Activated CD4-positive, alpha-beta T cell treated with anti-CD3 and anti-CD28 coated beads for 24 hours (primary cell): ENCODE measurements around the gene TMEM88.
"Not testable (repeated sequence)": the region's sequence is repeated elsewhere in the genome, so short reads cannot be mapped to it uniquely, and the experiment has no call there.

Experiments used
- DNase-seq, 2 donors: peaks; one replicate each; pipeline ENCODE4 v3.0.0-alpha.2; 2020; ENCODE audit warnings: low read depth in 2 of 2

The TMEM88 gene

GRCh38 chr17:7856011-7856810, 1.3 kb downstream of the TMEM88 start:
- no peak for DNase-seq

GRCh38 chr17:7856811-7857712, 2.2 kb downstream of the TMEM88 start, which contains the start of gene NAA38:
TSS of gene NAA38 (minus strand) at chr17:7857559. CDS start at chr17:7857463, 96 bp downstream.
- DNase-seq, result peak; percentile 87 to 88

- DNase-seq, result peak; percentile 82
Observed at GRCh38 chr17:7857713-7858521, 3.1 kb downstream of the TMEM88 start, which contains the start of gene CYB5D1. TSS of gene CYB5D1 (plus strand) at chr17:7858003. CDS start at chr17:7858135, 132 bp downstream.

GRCh38 chr17:7858522-7858810, 3.6 kb downstream of the TMEM88 start:
- no peak for DNase-seq

GRCh38 chr17:7859028-7859427, 4.2 kb downstream of the TMEM88 start:
- DNase-seq, result no peak

- no peak for DNase-seq
Observed at GRCh38 chr17:7862692-7863437, 8.0 kb downstream of the TMEM88 start.

- DNase-seq, result not testable (repeated sequence)
Observed at GRCh38 chr17:7864384-7864783, 9.5 kb downstream of the TMEM88 start.

- DNase-seq, result no peak
Observed at GRCh38 chr17:7864995-7865650, 10.3 kb downstream of the TMEM88 start.

- no peak for DNase-seq
Observed at GRCh38 chr17:7867881-7868329, 13.0 kb downstream of the TMEM88 start.

GRCh38 chr17:7873051-7873450, 18.2 kb downstream of the TMEM88 start:
- DNase-seq, result no peak

GRCh38 chr17:7875804-7876370, 21.0 kb downstream of the TMEM88 start:
- DNase-seq, result no peak

GRCh38 chr17:7878234-7878633, 23.4 kb downstream of the TMEM88 start:
- no peak for DNase-seq

GRCh38 chr17:7880076-7880868, 25.4 kb downstream of the TMEM88 start:
- no peak for DNase-seq

GRCh38 chr17:7881276-7882054, 26.6 kb downstream of the TMEM88 start:
- no peak for DNase-seq

- DNase-seq, result no peak
Observed at GRCh38 chr17:7882068-7882467, 27.2 kb downstream of the TMEM88 start.

GRCh38 chr17:7882629-7883028, 27.8 kb downstream of the TMEM88 start:
- no peak for DNase-seq

- DNase-seq, result peak in 1 of 2 donors; percentile 20
Observed at GRCh38 chr17:7883781-7884386, 29.0 kb downstream of the TMEM88 start.
